Panc1 (cell line): ENCODE results near the gene SERTAD2.

Source experiments
- TF ChIP-seq, protein P1 (sequence below): fragments of 450-650 bp; IDR thresholded peaks from 2 replicates; pipeline ENCODE4 v1.5.1; 2017; ENCODE audit warnings: mild to moderate bottlenecking
- TF ChIP-seq, protein P2 (sequence below), 2 experiments: IDR thresholded peaks; 2 replicates each; pipeline ENCODE4 v1.6.1; 2011 to 2012; ENCODE audit warnings: low read depth in 2 of 2, control low read depth in 1 of 2, low read length in 1 of 2, mild to moderate bottlenecking in 1 of 2, moderate library complexity in 1 of 2; ENCODE audit not compliant: insufficient read depth in 1 of 2

DNA sequence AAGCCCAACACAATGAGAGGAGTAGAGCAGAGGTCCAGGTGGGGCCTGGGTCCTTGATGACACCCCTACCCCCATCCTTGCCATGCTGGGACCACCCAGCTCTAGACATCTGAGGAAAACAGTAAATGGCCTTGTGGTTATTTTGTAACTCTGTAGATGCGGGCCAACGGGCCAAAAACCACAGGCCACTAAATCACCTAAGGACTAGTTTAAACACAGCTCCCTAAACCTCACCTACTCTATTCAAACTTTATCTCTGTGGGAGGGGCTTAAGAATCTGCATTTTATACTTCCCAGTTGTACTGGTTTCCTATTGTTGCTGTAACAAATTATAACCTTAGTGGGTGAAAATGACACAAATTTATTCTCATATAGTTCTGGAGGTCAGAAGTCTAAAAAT lies 19.0 kb upstream of the SERTAD2 start:
- TF ChIP-seq, protein P1, sequence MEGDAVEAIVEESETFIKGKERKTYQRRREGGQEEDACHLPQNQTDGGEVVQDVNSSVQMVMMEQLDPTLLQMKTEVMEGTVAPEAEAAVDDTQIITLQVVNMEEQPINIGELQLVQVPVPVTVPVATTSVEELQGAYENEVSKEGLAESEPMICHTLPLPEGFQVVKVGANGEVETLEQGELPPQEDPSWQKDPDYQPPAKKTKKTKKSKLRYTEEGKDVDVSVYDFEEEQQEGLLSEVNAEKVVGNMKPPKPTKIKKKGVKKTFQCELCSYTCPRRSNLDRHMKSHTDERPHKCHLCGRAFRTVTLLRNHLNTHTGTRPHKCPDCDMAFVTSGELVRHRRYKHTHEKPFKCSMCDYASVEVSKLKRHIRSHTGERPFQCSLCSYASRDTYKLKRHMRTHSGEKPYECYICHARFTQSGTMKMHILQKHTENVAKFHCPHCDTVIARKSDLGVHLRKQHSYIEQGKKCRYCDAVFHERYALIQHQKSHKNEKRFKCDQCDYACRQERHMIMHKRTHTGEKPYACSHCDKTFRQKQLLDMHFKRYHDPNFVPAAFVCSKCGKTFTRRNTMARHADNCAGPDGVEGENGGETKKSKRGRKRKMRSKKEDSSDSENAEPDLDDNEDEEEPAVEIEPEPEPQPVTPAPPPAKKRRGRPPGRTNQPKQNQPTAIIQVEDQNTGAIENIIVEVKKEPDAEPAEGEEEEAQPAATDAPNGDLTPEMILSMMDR = no peak
- TF ChIP-seq, protein P2, sequence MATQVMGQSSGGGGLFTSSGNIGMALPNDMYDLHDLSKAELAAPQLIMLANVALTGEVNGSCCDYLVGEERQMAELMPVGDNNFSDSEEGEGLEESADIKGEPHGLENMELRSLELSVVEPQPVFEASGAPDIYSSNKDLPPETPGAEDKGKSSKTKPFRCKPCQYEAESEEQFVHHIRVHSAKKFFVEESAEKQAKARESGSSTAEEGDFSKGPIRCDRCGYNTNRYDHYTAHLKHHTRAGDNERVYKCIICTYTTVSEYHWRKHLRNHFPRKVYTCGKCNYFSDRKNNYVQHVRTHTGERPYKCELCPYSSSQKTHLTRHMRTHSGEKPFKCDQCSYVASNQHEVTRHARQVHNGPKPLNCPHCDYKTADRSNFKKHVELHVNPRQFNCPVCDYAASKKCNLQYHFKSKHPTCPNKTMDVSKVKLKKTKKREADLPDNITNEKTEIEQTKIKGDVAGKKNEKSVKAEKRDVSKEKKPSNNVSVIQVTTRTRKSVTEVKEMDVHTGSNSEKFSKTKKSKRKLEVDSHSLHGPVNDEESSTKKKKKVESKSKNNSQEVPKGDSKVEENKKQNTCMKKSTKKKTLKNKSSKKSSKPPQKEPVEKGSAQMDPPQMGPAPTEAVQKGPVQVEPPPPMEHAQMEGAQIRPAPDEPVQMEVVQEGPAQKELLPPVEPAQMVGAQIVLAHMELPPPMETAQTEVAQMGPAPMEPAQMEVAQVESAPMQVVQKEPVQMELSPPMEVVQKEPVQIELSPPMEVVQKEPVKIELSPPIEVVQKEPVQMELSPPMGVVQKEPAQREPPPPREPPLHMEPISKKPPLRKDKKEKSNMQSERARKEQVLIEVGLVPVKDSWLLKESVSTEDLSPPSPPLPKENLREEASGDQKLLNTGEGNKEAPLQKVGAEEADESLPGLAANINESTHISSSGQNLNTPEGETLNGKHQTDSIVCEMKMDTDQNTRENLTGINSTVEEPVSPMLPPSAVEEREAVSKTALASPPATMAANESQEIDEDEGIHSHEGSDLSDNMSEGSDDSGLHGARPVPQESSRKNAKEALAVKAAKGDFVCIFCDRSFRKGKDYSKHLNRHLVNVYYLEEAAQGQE (IDR thresholded peaks at IDR 0.05; ENCODE audit: insufficient read depth in 1 of 2, low read depth in 2 of 2, low read length in 1 of 2) = no peak
